Skeletal muscle tissue (tissue), 4 donors: ENCODE measurements around the gene LRFN2. TPM values are rescaled to one million over a fixed set of nuclear protein-coding genes. Genes with fewer than 3 reads are reported as not detected.

Experiments
- H3K27ac ChIP-seq: one replicate; pipeline ENCODE4 v1.7.0; 2013; ENCODE audit warnings: mild to moderate bottlenecking, low read depth, low read length, inconsistent platforms
- H3K27me3 ChIP-seq, 3 donors: one replicate each; pipeline ENCODE4 v1.7.0; 2013; ENCODE audit warnings: low read length in 3 of 3; ENCODE audit not compliant: control insufficient read depth in 3 of 3, insufficient read depth in 3 of 3
- H3K36me3 ChIP-seq, 3 donors: one replicate each; pipeline ENCODE4 v1.7.0; 2013; ENCODE audit warnings: low read length in 3 of 3; ENCODE audit not compliant: control insufficient read depth in 3 of 3, insufficient read depth in 3 of 3
- H3K4me1 ChIP-seq, 3 donors: one replicate each; pipeline ENCODE4 v1.7.0; 2013; ENCODE audit warnings: low read length in 3 of 3, mild to moderate bottlenecking in 3 of 3; ENCODE audit not compliant: control insufficient read depth in 3 of 3, insufficient read depth in 3 of 3
- H3K4me3 ChIP-seq, 3 donors: one replicate each; pipeline ENCODE4 v1.7.0; 2013; ENCODE audit warnings: low read length in 3 of 3
- H3K9ac ChIP-seq, 3 donors: one replicate each; pipeline ENCODE4 v1.7.0; 2013; ENCODE audit warnings: low read length in 3 of 3, mild to moderate bottlenecking in 3 of 3, moderate library complexity in 2 of 3, low read depth in 1 of 3
- H3K9me3 ChIP-seq, 3 donors: one replicate each; pipeline ENCODE4 v1.7.0; 2013; ENCODE audit warnings: low read length in 3 of 3; ENCODE audit not compliant: control insufficient read depth in 3 of 3
- total RNA-seq: library from RNA; depleted of rRNA; stranded (reverse); fragments of >200 nt; gene quantifications from one replicate; pipeline ENCODE4 v1.2.3, GENCODE V29; 2014
- donor health status: Osteomylitis.

LRFN2 gene
- not detected for total RNA-seq

- Histone ChIP-seq H3K4me3 (peak within 1 kb of the TSS; percentile 65 to 75 (median 73)), H3K27me3 (peaks cover 22 to 39% (median 27%) of the 10 kb centered on the region in 3 donors), H3K27ac (no peak within 1 kb of the TSS), H3K4me1 (peaks cover 12 to 18% (median 12%) of the 10 kb centered on the region in 3 donors), H3K36me3 (no peaks in the 10 kb centered on the region), H3K9ac (peak within 1 kb of the TSS in 2 of 3 donors; percentile 38 to 78), H3K9me3 (no peaks in the 10 kb centered on the region)
Measured at GRCh38 chr6:40587240-40588069, at the start of gene LRFN2. Gene LRFN2, minus strand, starts transcription at chr6:40587364.

- no peak overlapping the region for H3K9ac ChIP-seq
- H3K27me3 ChIP-seq = peaks cover 0 to 11% (median 0%) of the 10 kb centered on the region in 3 donors
- H3K9me3 ChIP-seq = no peaks in the 10 kb centered on the region
- H3K4me1 ChIP-seq = no peaks in the 10 kb centered on the region
- H3K27ac ChIP-seq = no peak overlapping the region
- H3K4me3 ChIP-seq = no peak overlapping the region
- H3K36me3 ChIP-seq = no peaks in the 10 kb centered on the region
Measured at GRCh38 chr6:40634429-40634828, 47.3 kb upstream of the LRFN2 start.

GRCh38 chr6:40631744-40632143 is 44.6 kb upstream of the LRFN2 start:
- no peaks in the 10 kb centered on the region for H3K36me3 ChIP-seq
- no peaks in the 10 kb centered on the region for H3K9me3 ChIP-seq
- no peak overlapping the region for H3K9ac ChIP-seq
- H3K27ac ChIP-seq = no peak overlapping the region
- H3K27me3 ChIP-seq = peaks cover 0 to 8% (median 0%) of the 10 kb centered on the region in 3 donors
- no peaks in the 10 kb centered on the region for H3K4me1 ChIP-seq
- H3K4me3 ChIP-seq = no peak overlapping the region

- no peak overlapping the region for H3K9ac ChIP-seq
- no peak overlapping the region for H3K4me3 ChIP-seq
- no peaks in the 10 kb centered on the region for H3K36me3 ChIP-seq
- H3K27me3 ChIP-seq = peaks cover 0 to 8% (median 0%) of the 10 kb centered on the region in 3 donors
- H3K9me3 ChIP-seq = no peaks in the 10 kb centered on the region
- H3K4me1 ChIP-seq = no peaks in the 10 kb centered on the region
- no peak overlapping the region for H3K27ac ChIP-seq
Measured at GRCh38 chr6:40630488-40630887, 43.3 kb upstream of the LRFN2 start.

DNA sequence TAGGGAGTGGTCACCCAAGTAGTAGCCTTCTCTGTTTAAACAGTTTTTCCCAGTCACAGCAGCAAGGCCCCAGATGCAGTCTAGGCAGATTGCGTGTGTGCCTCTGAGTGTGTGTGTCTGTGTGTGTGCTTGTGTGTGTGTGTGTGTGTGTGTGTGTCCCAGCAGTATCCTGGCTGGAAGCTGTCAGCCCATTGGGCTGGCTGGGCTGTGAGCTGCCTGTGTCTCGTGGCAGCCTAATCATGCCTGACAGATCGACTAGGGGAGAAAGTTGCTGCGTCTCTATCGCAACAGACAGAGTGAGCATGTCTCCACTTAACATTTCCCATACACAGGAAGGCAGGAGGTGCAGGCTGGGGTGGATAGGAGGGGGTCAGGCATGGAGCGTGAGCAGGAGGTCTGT is 42.9 kb upstream of the LRFN2 start:
- Histone ChIP-seq H3K36me3 (no peaks in the 10 kb centered on the region), H3K27ac (no peak overlapping the region), H3K4me1 (no peaks in the 10 kb centered on the region), H3K4me3 (no peak overlapping the region), H3K9me3 (no peaks in the 10 kb centered on the region), H3K9ac (no peak overlapping the region), H3K27me3 (peaks cover 0 to 8% (median 0%) of the 10 kb centered on the region in 3 donors)

DNA sequence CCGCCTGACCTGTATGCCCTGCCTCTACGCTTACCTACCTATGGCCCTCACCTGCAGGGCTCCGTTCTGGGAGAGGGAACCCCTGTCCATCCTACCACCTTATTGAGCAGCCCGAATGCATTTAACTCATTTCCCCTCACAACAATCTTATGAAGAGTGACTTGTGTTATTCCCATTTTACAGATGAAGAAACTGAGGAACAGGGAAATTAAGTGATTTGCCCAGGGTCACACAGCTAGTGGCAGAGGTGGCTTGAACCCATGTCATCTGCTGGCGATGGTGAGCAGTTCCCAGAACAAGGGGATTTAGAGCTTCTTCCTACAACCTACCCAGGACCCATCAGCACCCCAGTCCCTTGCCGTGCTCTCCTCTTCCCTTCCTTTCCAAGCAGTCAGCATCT is 42.3 kb upstream of the LRFN2 start:
- Histone ChIP-seq H3K36me3 (no peaks in the 10 kb centered on the region), H3K9me3 (no peaks in the 10 kb centered on the region), H3K4me3 (no peak overlapping the region), H3K27ac (no peak overlapping the region), H3K27me3 (peaks cover 0 to 8% (median 0%) of the 10 kb centered on the region in 3 donors), H3K9ac (no peak overlapping the region), H3K4me1 (no peaks in the 10 kb centered on the region)

- H3K9me3 ChIP-seq = no peaks in the 10 kb centered on the region
- H3K36me3 ChIP-seq = no peaks in the 10 kb centered on the region
- H3K27ac ChIP-seq = no peak overlapping the region
- no peak overlapping the region for H3K9ac ChIP-seq
- no peak overlapping the region for H3K4me3 ChIP-seq
- no peaks in the 10 kb centered on the region for H3K4me1 ChIP-seq
- peaks cover 0 to 11% (median 0%) of the 10 kb centered on the region in 3 donors for H3K27me3 ChIP-seq
Measured at GRCh38 chr6:40627316-40627715, 40.2 kb upstream of the LRFN2 start.

DNA sequence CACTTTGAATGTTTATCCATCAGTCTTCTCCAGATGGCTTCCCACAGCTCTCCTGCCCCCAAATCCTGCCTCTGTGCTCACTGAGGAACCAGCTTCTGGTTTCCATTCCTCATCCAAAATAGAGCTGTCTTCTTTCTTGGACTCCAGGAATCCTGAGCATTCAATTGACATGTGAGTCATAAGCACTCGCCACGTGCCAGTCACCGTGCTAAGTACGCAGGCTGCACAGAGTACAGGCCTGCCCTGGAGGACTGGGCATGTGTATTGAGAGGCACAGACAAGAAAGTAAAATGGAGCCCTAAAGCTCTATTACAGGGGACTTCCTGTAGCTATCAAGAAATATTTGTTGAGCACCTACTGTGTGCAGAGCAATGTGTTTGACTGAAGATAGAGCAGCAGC is 39.7 kb upstream of the LRFN2 start:
- Histone ChIP-seq H3K4me1 (no peaks in the 10 kb centered on the region), H3K4me3 (no peak overlapping the region)

DNA sequence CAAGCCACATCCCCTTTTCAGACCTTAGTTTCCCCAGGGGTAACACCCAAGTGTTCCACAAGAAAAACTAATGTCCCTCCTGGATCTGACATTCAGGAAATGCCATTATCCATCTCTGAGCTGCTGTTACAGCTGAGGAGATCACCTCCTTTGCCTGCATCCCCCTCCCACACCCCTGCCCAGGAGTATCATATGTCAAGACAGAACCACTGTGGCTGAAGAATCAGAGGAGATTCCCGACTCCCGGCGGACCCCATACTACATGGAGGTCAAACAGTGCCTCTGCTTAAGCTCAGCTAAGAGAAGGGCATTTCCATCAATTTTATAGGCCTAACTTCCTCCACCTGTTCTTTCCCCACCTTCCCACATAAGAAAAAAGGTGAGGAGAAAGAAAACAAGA is 36.8 kb upstream of the LRFN2 start:
- H3K27me3 ChIP-seq = peaks cover 0 to 9% (median 7%) of the 10 kb centered on the region in 3 donors
- no peak overlapping the region for H3K4me3 ChIP-seq
- H3K9ac ChIP-seq = no peak overlapping the region

More for the DNA sequence above, 39.7 kb upstream of the LRFN2 start:
- Histone ChIP-seq H3K9ac (no peak overlapping the region), H3K27me3 (peaks cover 0 to 11% (median 0%) of the 10 kb centered on the region in 3 donors), H3K36me3 (no peaks in the 10 kb centered on the region), H3K27ac (no peak overlapping the region), H3K9me3 (no peaks in the 10 kb centered on the region)

DNA sequence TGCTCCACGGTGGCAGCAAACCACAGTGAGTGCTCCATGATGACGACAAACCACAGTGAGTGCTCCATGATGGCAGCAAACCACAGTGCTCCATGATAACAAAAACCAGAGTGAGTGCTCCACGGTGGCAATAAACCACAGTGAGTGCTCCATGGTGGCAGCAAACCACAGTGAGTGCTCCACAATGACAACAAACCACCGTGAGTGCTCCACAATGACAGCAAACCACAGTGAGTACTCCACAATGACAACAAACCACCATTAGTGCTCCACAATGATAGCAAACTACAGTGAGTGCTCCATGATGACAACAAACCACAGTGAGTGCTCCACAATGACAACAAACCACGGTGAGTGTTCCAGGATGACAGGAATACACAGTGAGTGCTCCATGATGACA is 36.0 kb upstream of the LRFN2 start:
- no peak overlapping the region for H3K4me3 ChIP-seq
- no peaks in the 10 kb centered on the region for H3K9me3 ChIP-seq
- H3K27me3 ChIP-seq = peaks cover 0 to 9% (median 7%) of the 10 kb centered on the region in 3 donors
- no peaks in the 10 kb centered on the region for H3K4me1 ChIP-seq
- no peaks in the 10 kb centered on the region for H3K36me3 ChIP-seq
- H3K9ac ChIP-seq = no peak overlapping the region
- no peak overlapping the region for H3K27ac ChIP-seq

More for the DNA sequence above, 36.8 kb upstream of the LRFN2 start:
- Histone ChIP-seq H3K36me3 (no peaks in the 10 kb centered on the region), H3K27ac (no peak overlapping the region), H3K9me3 (no peaks in the 10 kb centered on the region), H3K4me1 (no peaks in the 10 kb centered on the region)
